Endothelial cell of umbilical vein (primary cell): ENCODE data around the gene CLEC16A. TPM values are rescaled to one million over a fixed set of nuclear protein-coding genes. Genes with fewer than 3 reads are reported as not detected.

ENCODE experiments used
- BruUV-seq: library from RNA; stranded (reverse); fragments of 400-500 nt; replicated peaks from 2 replicates; lab custom pipeline; 2021; lab: Mats Ljungman, UMichigan
- CTCF ChIA-PET: fragments of 300-600, 350-600 bp; sonication (Branson Sonifier 250); formaldehyde crosslinking; loops from one replicate; lab custom pipeline; 2021; ENCODE audit warnings: antibody characterized with exemption, inconsistent platforms; lab: Charles Lee
- POLR2A ChIA-PET: fragments of 300-600, 350-600 bp; sonication (Branson Sonifier 250); formaldehyde crosslinking; loops from one replicate; lab custom pipeline; 2021; ENCODE audit warnings: antibody characterized with exemption, inconsistent platforms; lab: Charles Lee
- DNase-seq: peaks from one replicate; pipeline ENCODE4 v3.0.0-alpha.2; 2011; ENCODE audit warnings: low read depth, low spot score
- FAIRE-seq: peaks from 2 replicates; lab custom pipeline; 2011; peaks lifted over from hg19 to GRCh38; lab: Jason Lieb, UNC
- H2AFZ ChIP-seq: 2 replicates; pipeline ENCODE4 v1.6.0; 2012; ENCODE audit warnings: low read depth, low read length, control low read depth, inconsistent platforms
- H3K27ac ChIP-seq: 2 replicates; pipeline ENCODE4 v1.5.1; 2011; ENCODE audit warnings: low read depth, mild to moderate bottlenecking, control low read depth, low read length, moderate library complexity; ENCODE audit not compliant: insufficient read depth
- H3K27me3 ChIP-seq, 2 experiments: 2 replicates each; pipeline versions ENCODE4 v1.6.0 to v1.6.1; 2011; ENCODE audit warnings: low read length in 2 of 2, mixed read lengths in 1 of 2; ENCODE audit not compliant: control insufficient read depth in 2 of 2, insufficient read depth in 2 of 2
- H3K36me3 ChIP-seq, 2 experiments: 2 replicates in 1 of 2; 3 replicates in 1 of 2; pipeline ENCODE4 v1.5.1; 2011; ENCODE audit warnings: low read length in 2 of 2, mild to moderate bottlenecking in 1 of 2, moderate library complexity in 1 of 2; ENCODE audit not compliant: control insufficient read depth in 2 of 2, insufficient read depth in 2 of 2; ENCODE audit errors: extremely low read depth in 1 of 2
- H3K4me1 ChIP-seq: 3 replicates; pipeline ENCODE4 v1.5.1; 2011; ENCODE audit warnings: mild to moderate bottlenecking, low read length; ENCODE audit not compliant: control insufficient read depth, insufficient read depth; ENCODE audit errors: extremely low read depth
- H3K4me2 ChIP-seq: 2 replicates; pipeline ENCODE4 v1.6.1; 2011; ENCODE audit warnings: low read length, control low read depth, mixed read lengths; ENCODE audit not compliant: insufficient read depth
- H3K4me3 ChIP-seq, 3 experiments: fragments of 200-600 bp in 1 of 3; sonication (generic), shearing (Covaris generic) in 1 of 3; replicated peaks in 1 of 3; 2 replicates each; pipeline ENCODE4 v1.5.1; 2011 to 2016; ENCODE audit warnings: control low read depth in 3 of 3, low read length in 3 of 3, mild to moderate bottlenecking in 2 of 3, inconsistent platforms in 1 of 3, low read depth in 1 of 3, moderate library complexity in 1 of 3; ENCODE audit not compliant: insufficient read depth in 1 of 3
- H3K79me2 ChIP-seq: 2 replicates; pipeline ENCODE4 v1.6.0; 2012; ENCODE audit warnings: low read length, inconsistent platforms; ENCODE audit not compliant: control insufficient read depth, insufficient read depth
- H3K9ac ChIP-seq: replicated peaks from 2 replicates; pipeline ENCODE3; 2011; ENCODE audit warnings: low read length, control low read depth; ENCODE audit not compliant: insufficient read depth; ENCODE audit errors: extremely low read depth
- H3K9me1 ChIP-seq: replicated peaks from 3 replicates; pipeline ENCODE4 v1.6.0; 2011; ENCODE audit warnings: mild to moderate bottlenecking, low read length; ENCODE audit not compliant: control insufficient read depth, insufficient read depth; ENCODE audit errors: extremely low read depth
- H3K9me3 ChIP-seq: replicated peaks from 2 replicates; pipeline ENCODE4 v1.5.1; 2012; ENCODE audit warnings: low read length, inconsistent platforms; ENCODE audit not compliant: control insufficient read depth, insufficient read depth
- H4K20me1 ChIP-seq: replicated peaks from 2 replicates; pipeline ENCODE3; 2011; ENCODE audit warnings: mild to moderate bottlenecking, low read length; ENCODE audit not compliant: control insufficient read depth, insufficient read depth; ENCODE audit errors: extremely low read depth
- EZH2 ChIP-seq: IDR thresholded peaks from 2 replicates; pipeline ENCODE4 v1.6.1; 2012; ENCODE audit warnings: borderline replicate concordance, low read depth, mild to moderate bottlenecking, moderate library complexity, low read length, inconsistent platforms; ENCODE audit not compliant: severe bottlenecking
- FOS ChIP-seq: IDR thresholded peaks from 2 replicates; pipeline ENCODE4 v1.6.1; 2011; ENCODE audit warnings: mild to moderate bottlenecking, low read length, moderate library complexity, borderline replicate concordance; ENCODE audit not compliant: insufficient read depth
- GATA2 ChIP-seq: IDR thresholded peaks from 2 replicates; pipeline ENCODE4 v1.7.0; 2011; ENCODE audit warnings: low read depth, mild to moderate bottlenecking, moderate library complexity, mixed read lengths, low read length; ENCODE audit not compliant: insufficient read length, insufficient read depth
- JUN ChIP-seq: IDR thresholded peaks from 2 replicates; pipeline ENCODE4 v1.6.1; 2011; ENCODE audit warnings: borderline replicate concordance, low read depth; ENCODE audit not compliant: insufficient read length, insufficient read depth
- MYC ChIP-seq: IDR thresholded peaks from one replicate; pipeline ENCODE4 v1.6.1; 2011; ENCODE audit warnings: mild to moderate bottlenecking, low read depth, low read length
- POLR2A ChIP-seq: IDR thresholded peaks from 2 replicates; pipeline ENCODE4 v1.6.1; 2012; ENCODE audit warnings: low read depth, mild to moderate bottlenecking, control low read depth, low read length
- POLR2AphosphoS5 ChIP-seq: IDR thresholded peaks from 2 replicates; pipeline ENCODE4 v1.6.1; 2012; ENCODE audit warnings: low read depth, mild to moderate bottlenecking, control low read depth, low read length, moderate library complexity; ENCODE audit not compliant: insufficient read depth
- dilution Hi-C: fragments of 300-500 bp; cut with MboI; formaldehyde crosslinking; loops from one replicate; pipeline ENCODE4 v1.15.0; 2019; ENCODE audit warnings: low sequenced_read_pairs; ENCODE audit not compliant: extremely low pct_ligation_motif_present
- intact Hi-C: fragments of 100-400 bp; cut with micrococcal nuclease; formaldehyde crosslinking; loops from one replicate; pipeline ENCODE4 v1.10.0; 2022
- polyA plus RNA-seq, 4 experiments: library from polyadenylated mRNA; depleted of rRNA in 3 of 4; stranded (reverse) in 3 of 4; unstranded in 1 of 4; fragments of >200 nt; gene quantifications; 2 replicates each; pipeline versions ENCODE4 v1.2.1 to v1.2.3, GENCODE V29; 2011 to 2012; ENCODE audit warnings: missing spikeins in 1 of 4
- total RNA-seq: library from RNA; stranded (reverse); gene quantifications from 2 replicates; pipeline ENCODE4 v1.2.3, GENCODE V29; 2021
- TF ChIP-seq, protein P1 (sequence below): IDR thresholded peaks from 2 replicates; pipeline ENCODE4 v1.6.1; 2011; ENCODE audit not compliant: insufficient read depth, insufficient read length
- TF ChIP-seq, protein P2 (sequence below), 2 donors: IDR thresholded peaks; 1 replicate in 1 of 2; 2 replicates in 1 of 2; pipeline ENCODE4 v1.5.1; 2011; ENCODE audit warnings: low read length in 2 of 2, mild to moderate bottlenecking in 2 of 2, moderate library complexity in 2 of 2, control low read depth in 1 of 2, inconsistent platforms in 1 of 2, low read depth in 1 of 2; ENCODE audit not compliant: insufficient read depth in 1 of 2; ENCODE audit errors: extremely low read depth in 1 of 2

The CLEC16A gene
- total and polyA plus RNA-seq, 2 donors (not counting 3 experiments of a cell fraction or from before 2014, with no cell fraction given) = 11.4 to 23.3 TPM

- TF ChIP-seq POLR2A (no peak), MYC (no peak), GATA2 (no peak), JUN (no peak), EZH2 (no peak), POLR2AphosphoS5 (no peak), FOS (no peak)
- TF ChIP-seq, protein P1, sequence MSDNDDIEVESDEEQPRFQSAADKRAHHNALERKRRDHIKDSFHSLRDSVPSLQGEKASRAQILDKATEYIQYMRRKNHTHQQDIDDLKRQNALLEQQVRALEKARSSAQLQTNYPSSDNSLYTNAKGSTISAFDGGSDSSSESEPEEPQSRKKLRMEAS = no peak
- TF ChIP-seq, protein P2, sequence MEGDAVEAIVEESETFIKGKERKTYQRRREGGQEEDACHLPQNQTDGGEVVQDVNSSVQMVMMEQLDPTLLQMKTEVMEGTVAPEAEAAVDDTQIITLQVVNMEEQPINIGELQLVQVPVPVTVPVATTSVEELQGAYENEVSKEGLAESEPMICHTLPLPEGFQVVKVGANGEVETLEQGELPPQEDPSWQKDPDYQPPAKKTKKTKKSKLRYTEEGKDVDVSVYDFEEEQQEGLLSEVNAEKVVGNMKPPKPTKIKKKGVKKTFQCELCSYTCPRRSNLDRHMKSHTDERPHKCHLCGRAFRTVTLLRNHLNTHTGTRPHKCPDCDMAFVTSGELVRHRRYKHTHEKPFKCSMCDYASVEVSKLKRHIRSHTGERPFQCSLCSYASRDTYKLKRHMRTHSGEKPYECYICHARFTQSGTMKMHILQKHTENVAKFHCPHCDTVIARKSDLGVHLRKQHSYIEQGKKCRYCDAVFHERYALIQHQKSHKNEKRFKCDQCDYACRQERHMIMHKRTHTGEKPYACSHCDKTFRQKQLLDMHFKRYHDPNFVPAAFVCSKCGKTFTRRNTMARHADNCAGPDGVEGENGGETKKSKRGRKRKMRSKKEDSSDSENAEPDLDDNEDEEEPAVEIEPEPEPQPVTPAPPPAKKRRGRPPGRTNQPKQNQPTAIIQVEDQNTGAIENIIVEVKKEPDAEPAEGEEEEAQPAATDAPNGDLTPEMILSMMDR (IDR thresholded peaks at IDR 0.05; ENCODE audit: extremely low read depth in 1 of 2, insufficient read depth in 1 of 2, low read depth in 1 of 2, low read length in 2 of 2) = no peak
- BruUV-seq = no TSS peak
- no peaks in the 10 kb centered on the region for H3K9me1 ChIP-seq
- no peak overlapping the region for H3K27ac ChIP-seq
- no peaks in the 10 kb centered on the region for H3K36me3 ChIP-seq
- POLR2A ChIA-PET = no interaction called here
- intact Hi-C loops (no loop called here), dilution Hi-C loops (no loop called here)
- H4K20me1 ChIP-seq = no peaks in the 10 kb centered on the region
- FAIRE-seq = no peak
- no peak overlapping the region for H3K4me2 ChIP-seq
- no peaks in the 10 kb centered on the region for H3K79me2 ChIP-seq
- no peak overlapping the region for H3K4me3 ChIP-seq
- H3K27me3 ChIP-seq = no peaks in the 10 kb centered on the region
- DNase-seq = no peak
- peaks cover 3% of the 10 kb centered on the region for H3K4me1 ChIP-seq
- CTCF ChIA-PET = no interaction called here
- no peaks in the 10 kb centered on the region for H3K9me3 ChIP-seq
- no peak overlapping the region for H2AFZ ChIP-seq
- H3K9ac ChIP-seq = no peak overlapping the region
These were observed 165.2 kb downstream of the CLEC16A start for GRCh38 chr16:11109566-11109965.
